K562 (cell line): ENCODE measurements around the gene KIF5A. TPM values are rescaled to one million over a fixed set of nuclear protein-coding genes. Genes with fewer than 3 reads are reported as not detected.
A peak's percentile ranks its signal among the peaks of the same experiment; 100 is the strongest.

Experiments used
- ASH1L ChIP-seq: fragments of 450-650 bp; IDR thresholded peaks from 2 replicates; pipeline ENCODE4 v1.6.1; 2018; ENCODE audit warnings: borderline replicate concordance, mild to moderate bottlenecking, low read depth; ENCODE audit not compliant: partially characterized antibody
- CBX3 ChIP-seq, 2 experiments: IDR thresholded peaks; 1 replicate in 1 of 2; 2 replicates in 1 of 2; pipeline ENCODE4 v1.6.1; 2012; ENCODE audit warnings: inconsistent platforms in 2 of 2, low read length in 2 of 2, borderline replicate concordance in 1 of 2, control low read depth in 1 of 2
- CREB3L1 ChIP-seq: fragments of 450-650 bp; IDR thresholded peaks from 2 replicates; pipeline ENCODE4 v1.6.1; 2014; ENCODE audit warnings: low read depth, mild to moderate bottlenecking, moderate library complexity, borderline replicate concordance
- CTBP1 ChIP-seq: fragments of 450-650 bp; IDR thresholded peaks from 2 replicates; pipeline ENCODE4 v1.6.1; 2016; ENCODE audit warnings: borderline replicate concordance
- HSF4 ChIP-seq: fragments of 250-450 bp; sonication (Bioruptor Pico); IDR thresholded peaks from 2 replicates; pipeline ENCODE4 v2.1.2; 2022; ENCODE audit warnings: mild to moderate bottlenecking, moderate library complexity, borderline replicate concordance
- KDM2B ChIP-seq: fragments of 250-450 bp; sonication (Bioruptor Pico); IDR thresholded peaks from 2 replicates; pipeline ENCODE4 v1.8.0; 2021; ENCODE audit warnings: mild to moderate bottlenecking, moderate library complexity
- MAZ ChIP-seq, 2 experiments: fragments of 450-650 bp in 1 of 2; sonication (generic) in 1 of 2; formaldehyde crosslinking; IDR thresholded peaks in 1 of 2; conservative IDR thresholded peaks in 1 of 2; 2 replicates each; pipeline versions ENCODE4 v1.4.0 to v1.5.0; 2020; ENCODE audit warnings: mild to moderate bottlenecking in 1 of 2, missing genetic modification reagents in 1 of 2
- MTA3 ChIP-seq: fragments of 450-650 bp; formaldehyde crosslinking; IDR thresholded peaks from 2 replicates; pipeline ENCODE4 v1.6.1; 2017; ENCODE audit warnings: mild to moderate bottlenecking, borderline replicate concordance
- NFRKB ChIP-seq: fragments of 450-650 bp; IDR thresholded peaks from 2 replicates; pipeline ENCODE4 v1.6.1; 2016; ENCODE audit warnings: low read depth
- NR0B1 ChIP-seq: fragments of 450-650 bp; IDR thresholded peaks from one replicate; pipeline ENCODE4 v1.6.1; 2018; ENCODE audit warnings: mild to moderate bottlenecking, moderate library complexity; ENCODE audit not compliant: partially characterized antibody
- PCBP2 ChIP-seq: fragments of 200-400 bp; formaldehyde crosslinking; IDR thresholded peaks from 2 replicates; pipeline ENCODE4 v1.6.1; 2018; ENCODE audit warnings: low read length, low read depth, mild to moderate bottlenecking, moderate library complexity; ENCODE audit not compliant: poor library complexity, severe bottlenecking
- TBP ChIP-seq: optimal IDR thresholded peaks from 2 replicates; pipeline ENCODE3; 2011; ENCODE audit warnings: low read depth, low read length, improper control_type of control experiment
- ZBED1 ChIP-seq: IDR thresholded peaks from 2 replicates; pipeline ENCODE4 v1.6.1; 2014
- ZBTB33 ChIP-seq: sonication (generic); formaldehyde crosslinking; IDR thresholded peaks from 2 replicates; pipeline ENCODE4 v1.8.1; 2023; ENCODE audit warnings: mild to moderate bottlenecking, missing genetic modification reagents
- ZNF408 ChIP-seq: fragments of 250-450 bp; sonication (Bioruptor Pico); IDR thresholded peaks from 2 replicates; pipeline ENCODE4 v1.4.0; 2020; ENCODE audit warnings: low read depth, mild to moderate bottlenecking, moderate library complexity
- ZNF444 ChIP-seq: fragments of 250-450 bp; sonication (Bioruptor Pico); IDR thresholded peaks from 2 replicates; pipeline ENCODE4 v1.4.0; 2020; ENCODE audit warnings: mild to moderate bottlenecking, moderate library complexity
- ZNF592 ChIP-seq: fragments of 450-650 bp; IDR thresholded peaks from 2 replicates; pipeline ENCODE4 v1.6.1; 2017; ENCODE audit warnings: antibody characterized with exemption, mild to moderate bottlenecking
- polyA plus RNA-seq, 8 experiments: library from polyadenylated mRNA; depleted of rRNA in 4 of 8; stranded (reverse) in 5 of 8; unstranded in 3 of 8; fragments of >200 nt; fragmentation: Nextera tagmentation in 2 of 8; fragmentation: Illumina TruSeq in 1 of 8; extraction: Ambion mirVana in 2 of 8; extraction: Trizol in 1 of 8; gene quantifications; 2 replicates each; pipeline versions ENCODE4 v1.2.1 to v1.2.3, GENCODE V29; 2011 to 2014; ENCODE audit warnings: inconsistent platforms in 1 of 8, missing spikeins in 1 of 8
- total RNA-seq, 7 experiments: library from RNA; depleted of rRNA in 6 of 7; stranded (reverse); fragments of >200 nt in 6 of 7; fragmentation: Illumina TruSeq in 2 of 7; extraction: Trizol in 2 of 7; gene quantifications; 2 replicates each; pipeline versions ENCODE4 v1.2.1 to v1.2.3, GENCODE V29; 2011 to 2021; ENCODE audit warnings: low replicate concordance in 1 of 7

KIF5A gene
- total and polyA plus RNA-seq, 9 of the 15 experiments (the other 6 are each of a cell fraction or from before 2014, with no cell fraction given), result 3.4 to 17.7 (median 8.0) TPM

GRCh38 chr12:57590864-57591781 is 41.3 kb downstream of the KIF5A start, which contains the start of gene PIP4K2C (continued):
- peak in 1 of 2 experiments; percentile 17; a peak in 1 of 3 replicates for TF ChIP-seq CBX3 (IDR thresholded peaks at IDR 0.05; ENCODE audit: borderline replicate concordance in 1 of 2, low read length in 2 of 2)
- TF ChIP-seq ZNF444, result no peak
- no peak for TF ChIP-seq ASH1L
- no peak for TF ChIP-seq ZNF408 (CRISPR knock-in tag)
- no peak for TF ChIP-seq CREB3L1
- TF ChIP-seq ZBED1, result no peak
- peak; percentile 73; the same call in 1 of the 2 replicates for TF ChIP-seq ZNF592
- no peak; the same call in 1 of the 2 replicates for TF ChIP-seq KDM2B
- TF ChIP-seq MTA3, result peak; percentile 50; the same call in 1 of the 2 replicates
- no peak for TF ChIP-seq HSF4 (CRISPR knock-in tag)
- TF ChIP-seq MAZ (CRISPR knock-in tag; conservative IDR thresholded peaks at IDR 0.05 in 1 of 2, IDR thresholded peaks at IDR 0.05 in 1 of 2), result peak; percentile 48 to 78; a peak in 3 of 4 replicates
- peak; percentile 81 for TF ChIP-seq CTBP1
- no peak for TF ChIP-seq ZBTB33 (CRISPR knock-in tag)
- TF ChIP-seq NR0B1, result no peak
- peak; percentile 59 for TF ChIP-seq TBP
- no peak for TF ChIP-seq PCBP2
- peak; percentile 30; the same call in 1 of the 2 replicates for TF ChIP-seq NFRKB
